Left lung (tissue), 10 donors: Measurements from ENCODE around the gene SGSH. TPM values are rescaled to one million over a fixed set of nuclear protein-coding genes. Genes with fewer than 3 reads are reported as not detected.

ENCODE experiments used
- ATAC-seq: fragments of 200-7000 bp; cut with Tn5 transposase; one replicate; pipeline ENCODE4 v1.9.1; 2020; ENCODE audit warnings: moderate library complexity
- DNase-seq, 4 donors: peaks; one replicate each; pipeline ENCODE4 v3.0.0-alpha.2; 2013 to 2020
- H3K27ac ChIP-seq, 2 donors: fragments of 200-600 bp; sonication (generic) in 1 of 2; one replicate each; pipeline versions ENCODE4 v1.5.0 to v1.8.0; 2020 to 2021
- H3K27me3 ChIP-seq, 2 donors: fragments of 200-600 bp; sonication (generic) in 1 of 2; one replicate each; pipeline versions ENCODE4 v1.5.0 to v1.8.0; 2020 to 2021
- H3K36me3 ChIP-seq, 2 donors: fragments of 200-600 bp; sonication (generic) in 1 of 2; one replicate each; pipeline versions ENCODE4 v1.5.0 to v1.8.0; 2020 to 2021
- H3K4me1 ChIP-seq, 2 donors: fragments of 200-600 bp; one replicate each; pipeline ENCODE4 v1.8.0; 2021
- H3K4me3 ChIP-seq, 2 donors: fragments of 200-600 bp; sonication (generic) in 1 of 2; one replicate each; pipeline versions ENCODE4 v1.5.0 to v1.8.0; 2020 to 2021; ENCODE audit warnings: mild to moderate bottlenecking in 1 of 2
- H3K9me3 ChIP-seq, 2 donors: fragments of 200-600 bp; sonication (generic) in 1 of 2; one replicate each; pipeline versions ENCODE4 v1.5.0 to v1.8.0; 2020 to 2021
- intact Hi-C, 2 donors: fragments of 100-400 bp; cut with DNase I; formaldehyde crosslinking; loops; one replicate each; pipeline versions ENCODE4 v1.11.2 to v1.14.2; 2022
- polyA plus RNA-seq, 6 donors: library from polyadenylated mRNA; unstranded; fragments of 120-200 nt; gene quantifications; one replicate each; pipeline ENCODE4 v1.2.1, GENCODE V29; 2013; ENCODE audit not compliant: insufficient read length in 6 of 6
- total RNA-seq, 2 donors: library from RNA; stranded (reverse); fragmentation: NEBNext Ultra II Directional; extraction: Animal tissue kit (Norgen Biotek cat#: 25700); gene quantifications; one replicate each; pipeline ENCODE4 v1.2.1, GENCODE V29; 2021
- TF ChIP-seq, protein P1 (sequence below), 2 donors: fragments of 200-600 bp; sonication (generic) in 1 of 2; IDR thresholded peaks; one replicate each; pipeline versions ENCODE4 v1.5.0 to v1.8.0; 2021; ENCODE audit warnings: antibody characterized with exemption in 2 of 2
- donor health status: DM: no; HTN: yes; CAD: no.
- donor health status: DM: no; HTN: no; CAD: no.

Gene SGSH
- total and polyA plus RNA-seq, 8 donors = 40.8 to 83.8 (median 47.1) TPM

DNA sequence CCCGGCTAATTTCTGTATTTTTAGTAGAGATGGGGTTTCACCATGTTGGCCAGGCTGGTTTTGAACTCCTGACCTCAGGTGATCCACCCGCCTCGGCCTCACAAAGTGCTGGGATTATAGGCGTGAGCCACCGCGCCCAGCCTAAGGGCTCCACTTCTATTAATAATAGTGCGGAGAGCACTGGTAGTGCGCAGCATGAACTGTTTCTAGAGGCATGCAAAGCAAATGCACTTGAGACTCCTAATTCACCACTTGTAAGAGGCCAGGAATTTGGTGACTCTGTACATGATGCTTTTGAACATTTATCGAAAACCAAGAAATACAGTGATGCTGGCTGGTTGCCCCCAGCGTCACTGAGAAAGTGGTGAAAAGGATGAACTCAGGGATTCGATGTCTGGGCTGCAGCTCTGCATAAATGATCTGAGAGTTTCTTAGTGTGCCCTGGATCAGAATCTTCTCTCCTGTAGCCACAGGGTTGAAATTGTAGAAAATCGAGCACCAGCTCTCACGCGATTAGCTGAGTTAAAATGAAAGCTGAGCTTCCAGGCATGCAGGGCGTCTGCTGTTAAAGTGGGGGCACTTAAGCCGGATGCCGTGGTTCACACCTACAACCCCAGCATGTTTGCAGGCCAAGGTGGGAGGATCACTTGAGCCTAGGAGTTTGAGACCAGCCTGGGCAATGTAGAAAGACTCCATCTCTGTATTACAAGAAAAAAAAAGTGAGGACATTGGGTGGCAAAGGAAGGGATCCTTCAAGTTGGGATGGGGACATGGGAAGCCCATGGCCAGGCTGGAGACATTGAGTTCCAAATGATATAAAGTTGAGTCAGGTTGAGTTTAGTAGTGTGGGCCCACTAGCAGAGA is 45.3 kb upstream of the SGSH start:
- peaks cover 41 to 69% of the 10 kb centered on the region in 2 donors for H3K4me1 ChIP-seq
- peaks cover 0 to 63% of the 10 kb centered on the region in 2 donors for H3K36me3 ChIP-seq
- no peaks in the 10 kb centered on the region for H3K27me3 ChIP-seq
- intact Hi-C loops = no loop called here
- ATAC-seq (peak; percentile 42), DNase-seq (peak in 1 of 4 donors; percentile 38)
- H3K4me3 ChIP-seq = peak overlapping the region in 1 of 2 donors; percentile 100
- peak overlapping the region; percentile 98 to 99 for H3K27ac ChIP-seq
- no peaks in the 10 kb centered on the region for H3K9me3 ChIP-seq
- TF ChIP-seq, protein P1, sequence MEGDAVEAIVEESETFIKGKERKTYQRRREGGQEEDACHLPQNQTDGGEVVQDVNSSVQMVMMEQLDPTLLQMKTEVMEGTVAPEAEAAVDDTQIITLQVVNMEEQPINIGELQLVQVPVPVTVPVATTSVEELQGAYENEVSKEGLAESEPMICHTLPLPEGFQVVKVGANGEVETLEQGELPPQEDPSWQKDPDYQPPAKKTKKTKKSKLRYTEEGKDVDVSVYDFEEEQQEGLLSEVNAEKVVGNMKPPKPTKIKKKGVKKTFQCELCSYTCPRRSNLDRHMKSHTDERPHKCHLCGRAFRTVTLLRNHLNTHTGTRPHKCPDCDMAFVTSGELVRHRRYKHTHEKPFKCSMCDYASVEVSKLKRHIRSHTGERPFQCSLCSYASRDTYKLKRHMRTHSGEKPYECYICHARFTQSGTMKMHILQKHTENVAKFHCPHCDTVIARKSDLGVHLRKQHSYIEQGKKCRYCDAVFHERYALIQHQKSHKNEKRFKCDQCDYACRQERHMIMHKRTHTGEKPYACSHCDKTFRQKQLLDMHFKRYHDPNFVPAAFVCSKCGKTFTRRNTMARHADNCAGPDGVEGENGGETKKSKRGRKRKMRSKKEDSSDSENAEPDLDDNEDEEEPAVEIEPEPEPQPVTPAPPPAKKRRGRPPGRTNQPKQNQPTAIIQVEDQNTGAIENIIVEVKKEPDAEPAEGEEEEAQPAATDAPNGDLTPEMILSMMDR (IDR thresholded peaks at IDR 0.05) = no peak

GRCh38 chr17:80264205-80265075 is 44.3 kb upstream of the SGSH start:
- ATAC-seq = no peak
- TF ChIP-seq, protein P1 (IDR thresholded peaks at IDR 0.05) = no peak
- no peak for DNase-seq
- Histone ChIP-seq H3K27me3 (no peaks in the 10 kb centered on the region), H3K4me1 (peaks cover 41 to 68% of the 10 kb centered on the region in 2 donors), H3K27ac (peak overlapping the region; percentile 98 to 99), H3K9me3 (no peaks in the 10 kb centered on the region), H3K36me3 (peaks cover 0 to 53% of the 10 kb centered on the region in 2 donors), H3K4me3 (peak overlapping the region; percentile 37 to 100)
- intact Hi-C loops = no loop called here

DNA sequence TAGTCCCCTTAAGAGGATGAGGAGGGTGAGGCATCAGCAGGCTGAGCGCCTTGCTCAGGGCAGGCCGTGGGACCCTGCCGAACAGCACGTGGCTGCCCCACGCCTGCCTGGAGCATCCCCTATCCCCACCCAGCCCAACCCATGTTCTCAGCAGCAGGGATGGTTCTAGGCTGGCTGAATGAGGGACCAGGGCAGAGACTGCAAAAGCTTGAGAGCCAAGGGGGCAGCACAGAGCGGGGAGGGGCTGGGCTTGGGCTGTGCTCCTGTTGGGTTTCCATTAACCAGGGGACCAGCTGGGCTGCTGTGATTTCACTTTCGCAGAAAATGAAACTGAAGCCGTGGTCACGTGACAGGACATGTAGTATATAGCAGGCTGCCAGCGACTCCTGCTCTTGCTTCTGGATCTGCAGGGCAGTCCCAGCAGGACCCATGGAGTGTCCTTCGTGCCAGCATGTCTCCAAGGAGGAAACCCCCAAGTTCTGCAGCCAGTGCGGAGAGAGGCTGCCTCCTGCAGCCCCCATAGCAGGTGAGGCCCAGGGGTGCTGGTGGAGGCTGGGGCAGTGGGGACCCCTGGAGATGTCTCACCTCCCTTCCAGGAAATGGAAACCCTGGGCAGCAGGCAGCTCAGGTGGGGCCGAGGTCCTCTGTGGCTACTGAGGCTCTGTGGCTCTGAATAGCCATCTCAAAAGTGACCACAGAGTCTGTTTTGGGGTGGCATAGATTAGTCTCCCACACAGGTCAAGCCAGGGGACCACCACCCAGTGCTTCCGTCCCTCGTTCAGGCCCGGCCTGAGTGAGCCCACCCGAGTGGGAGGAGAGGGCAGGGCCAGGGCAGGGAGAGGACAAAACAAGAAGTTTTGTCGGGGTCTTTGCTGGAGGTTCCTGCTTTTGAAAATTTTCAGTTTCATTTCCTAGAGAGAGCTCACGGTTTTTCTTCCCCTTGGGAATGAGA is 43.4 kb upstream of the SGSH start:
- no peaks in the 10 kb centered on the region for H3K9me3 ChIP-seq
- no peaks in the 10 kb centered on the region for H3K27me3 ChIP-seq
- H3K36me3 ChIP-seq = peaks cover 0 to 44% of the 10 kb centered on the region in 2 donors
- intact Hi-C loops = no loop called here
- H3K4me1 ChIP-seq = peaks cover 41 to 75% of the 10 kb centered on the region in 2 donors
- ATAC-seq = peak; percentile 58
- peak; percentile 84 to 95 (median 88) for DNase-seq
- H3K27ac ChIP-seq = peak overlapping the region; percentile 98 to 99
- TF ChIP-seq, protein P1 (IDR thresholded peaks at IDR 0.05) = no peak
- H3K4me3 ChIP-seq = peak overlapping the region; percentile 37 to 100

GRCh38 chr17:80262775-80263244 is 42.7 kb upstream of the SGSH start:
- Histone ChIP-seq H3K27ac (peak overlapping the region; percentile 98 to 99), H3K9me3 (no peaks in the 10 kb centered on the region), H3K27me3 (no peaks in the 10 kb centered on the region), H3K4me1 (peaks cover 41 to 75% of the 10 kb centered on the region in 2 donors), H3K36me3 (peaks cover 0 to 37% of the 10 kb centered on the region in 2 donors), H3K4me3 (peak overlapping the region; percentile 37 to 100)
- ATAC-seq = no peak
- intact Hi-C loops = no loop called here
- TF ChIP-seq, protein P1 (IDR thresholded peaks at IDR 0.05) = no peak
- DNase-seq = no peak
